NK-92 (cell line): ENCODE data around the gene ZBED5.

Experiments
- DNase-seq: peaks from one replicate; lab custom pipeline; 2025; ENCODE audit not compliant: unreplicated experiment; lab: John Stamatoyannopoulos, UW

The ZBED5 gene

DNA sequence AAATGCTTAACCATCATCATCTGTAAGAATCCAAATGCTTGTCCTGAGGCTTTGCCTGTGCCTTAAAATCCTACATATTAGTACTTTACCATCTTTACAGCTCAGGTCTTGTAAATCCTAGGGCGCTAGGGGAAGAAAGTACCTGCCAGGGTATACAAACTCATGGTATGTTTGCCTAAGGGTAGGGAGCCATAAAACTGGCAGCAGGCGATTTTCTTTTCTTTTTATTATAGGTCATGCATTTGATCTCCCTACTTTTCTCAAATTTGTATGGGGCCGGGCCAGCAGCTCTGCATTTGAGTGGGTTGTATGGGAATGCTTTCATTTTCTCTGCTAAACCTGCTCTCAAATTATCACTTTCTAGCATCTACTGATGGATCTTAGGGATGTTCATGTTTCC, 24.0 kb upstream of the ZBED5 start:
- no peak for DNase-seq

GRCh38 chr11:10878408-10879214, 20.8 kb upstream of the ZBED5 start:
- DNase-seq, result no peak

DNA sequence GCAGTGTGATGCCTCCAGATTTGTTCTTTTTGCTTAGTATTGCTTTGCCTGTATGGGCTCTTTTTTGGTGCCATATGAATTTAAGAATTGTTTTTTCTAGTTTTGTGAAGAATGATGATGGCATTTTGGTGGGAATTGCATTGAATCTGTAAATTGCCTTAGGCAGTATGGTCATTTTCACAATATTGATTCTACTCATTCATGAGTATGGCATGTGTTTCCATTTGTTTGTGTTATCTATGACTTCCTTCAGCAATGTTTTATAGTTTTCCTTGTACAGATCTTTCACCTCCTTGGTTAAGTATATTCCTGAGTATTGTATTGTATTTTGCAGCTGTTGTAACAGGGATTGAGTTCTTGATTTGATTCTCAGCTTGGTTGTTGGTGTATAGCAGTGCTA, 18.3 kb upstream of the ZBED5 start:
- no peak for DNase-seq

DNA sequence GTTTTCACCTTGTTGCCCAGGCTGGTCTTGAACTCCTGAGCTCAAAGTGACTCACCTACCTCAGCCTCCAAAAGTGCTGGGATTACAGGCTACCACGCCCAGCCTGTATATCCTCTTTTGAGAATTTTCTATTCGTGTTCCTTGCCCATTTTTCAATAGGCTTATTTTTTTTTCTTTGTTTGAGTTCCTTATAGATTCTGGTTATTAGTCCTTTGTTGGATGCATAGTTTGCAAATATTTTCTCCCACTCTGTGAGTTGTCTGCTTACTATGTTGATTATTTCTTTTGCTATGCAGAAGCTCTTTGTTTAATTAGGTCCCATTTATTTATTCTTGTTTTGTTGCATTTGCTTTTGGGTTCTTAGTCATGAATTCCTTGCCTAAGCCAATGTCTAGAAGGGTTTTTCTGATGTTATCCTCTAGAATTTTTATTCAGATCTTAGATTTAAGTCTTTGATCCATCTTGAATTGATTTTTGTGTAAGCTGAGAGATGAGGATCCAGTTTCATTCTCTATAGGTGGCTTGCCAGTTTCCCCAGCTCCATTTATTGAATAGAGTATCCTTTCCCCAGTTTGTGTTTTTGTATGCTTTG, 17.7 kb upstream of the ZBED5 start:
- no peak for DNase-seq

DNA sequence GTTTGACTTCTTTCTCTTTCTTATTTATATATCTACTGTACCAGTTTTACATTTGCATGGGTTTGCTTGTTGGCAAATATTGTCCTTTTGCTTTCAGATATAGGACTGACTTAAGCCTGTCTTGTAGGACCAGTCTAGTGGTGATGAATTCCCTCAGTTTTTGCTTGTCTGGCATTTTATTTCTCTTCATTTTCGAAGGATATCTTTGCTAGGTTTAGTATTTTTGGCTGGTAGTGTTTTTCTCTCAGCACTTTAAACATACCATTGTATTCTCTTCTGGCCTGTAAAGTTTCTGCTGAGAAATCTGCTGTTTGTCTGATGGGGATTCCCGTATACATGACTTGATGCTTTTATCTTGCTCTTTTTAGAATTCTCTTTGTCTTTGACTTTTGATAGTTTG, 14.2 kb upstream of the ZBED5 start:
- DNase-seq, result no peak

DNA sequence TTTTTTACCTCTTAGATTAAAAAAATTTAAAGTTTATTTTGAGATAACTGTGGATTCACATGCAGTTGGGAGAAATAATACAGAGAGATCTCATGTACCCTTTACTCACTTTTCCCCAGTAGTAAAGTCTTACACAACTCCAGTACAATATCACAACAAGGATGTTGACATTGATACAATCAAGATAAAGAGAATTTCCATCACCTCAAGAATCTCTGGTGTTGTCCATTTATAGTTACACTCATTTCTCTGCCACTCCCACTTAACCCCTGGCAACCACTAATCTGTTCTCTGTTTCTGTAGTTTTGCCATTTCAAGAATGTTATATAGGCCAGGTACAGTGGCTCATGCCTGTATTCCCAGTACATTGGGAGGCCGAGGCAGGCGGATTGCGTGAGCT, 10.5 kb upstream of the ZBED5 start:
- DNase-seq, result no peak

DNA sequence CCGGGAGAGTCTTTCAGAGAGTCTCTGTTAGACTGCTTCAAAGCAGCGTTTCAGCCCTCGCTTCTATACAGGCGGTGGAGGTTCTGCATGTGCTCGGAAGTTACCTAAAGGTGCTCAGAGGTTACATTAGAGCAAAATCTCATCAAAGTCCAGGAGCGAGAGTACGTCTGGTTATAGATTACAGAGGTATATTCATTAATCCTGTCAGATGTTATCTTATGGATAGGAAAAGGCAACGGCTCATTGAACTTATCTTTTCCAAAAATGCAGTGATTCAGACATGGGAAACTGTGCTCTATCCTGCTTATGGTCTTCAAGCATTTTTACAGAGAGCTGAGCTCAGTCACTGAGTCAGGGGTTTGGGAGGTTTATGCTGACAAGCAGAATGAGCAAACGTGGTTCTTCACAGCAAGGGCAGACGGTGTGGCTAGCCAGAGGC, 9.1 kb upstream of the ZBED5 start:
- DNase-seq, result no peak

GRCh38 chr11:10865837-10866270, 8.0 kb upstream of the ZBED5 start:
- DNase-seq, result no peak

DNA sequence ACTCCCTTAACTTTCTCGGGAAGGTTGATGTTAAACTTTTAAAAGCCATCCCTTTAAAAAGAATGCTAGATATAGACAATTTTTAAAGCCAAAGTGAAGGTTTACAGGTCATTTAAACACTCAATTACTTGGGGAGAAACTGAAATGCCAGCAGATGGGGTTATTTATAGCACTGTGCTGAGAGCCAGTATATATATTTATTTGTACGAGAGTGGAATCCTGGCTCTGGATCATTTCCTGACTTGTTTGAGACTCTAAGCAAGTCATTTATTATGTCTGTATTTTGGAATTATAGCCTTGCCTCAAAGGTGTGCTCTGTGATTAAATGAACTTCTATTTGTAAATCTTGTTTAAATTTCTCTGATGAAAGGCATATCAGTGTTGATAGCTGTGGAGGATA, 6.8 kb upstream of the ZBED5 start:
- no peak for DNase-seq

GRCh38 chr11:10862446-10862845, 4.6 kb upstream of the ZBED5 start:
- no peak for DNase-seq

DNA sequence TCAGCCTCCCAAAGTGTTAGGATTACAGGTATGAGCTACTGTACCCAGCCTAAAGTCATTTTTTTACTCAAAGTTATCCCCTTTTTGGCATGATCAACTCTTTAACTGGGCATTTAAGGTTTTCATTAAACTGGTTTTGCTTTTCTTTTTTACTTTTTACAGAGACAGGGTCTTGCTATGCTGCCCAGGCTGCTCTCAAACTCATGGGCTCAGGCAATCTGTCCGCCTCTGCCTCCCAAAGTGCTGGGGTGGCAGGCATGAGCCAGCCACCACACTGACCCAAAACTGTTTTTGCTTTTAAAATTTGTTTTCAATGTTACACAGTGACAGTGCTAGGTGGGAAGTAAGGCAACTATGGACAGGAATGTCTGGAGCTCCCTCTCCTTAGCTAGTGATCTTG, 3.9 kb upstream of the ZBED5 start:
- DNase-seq, result no peak

DNA sequence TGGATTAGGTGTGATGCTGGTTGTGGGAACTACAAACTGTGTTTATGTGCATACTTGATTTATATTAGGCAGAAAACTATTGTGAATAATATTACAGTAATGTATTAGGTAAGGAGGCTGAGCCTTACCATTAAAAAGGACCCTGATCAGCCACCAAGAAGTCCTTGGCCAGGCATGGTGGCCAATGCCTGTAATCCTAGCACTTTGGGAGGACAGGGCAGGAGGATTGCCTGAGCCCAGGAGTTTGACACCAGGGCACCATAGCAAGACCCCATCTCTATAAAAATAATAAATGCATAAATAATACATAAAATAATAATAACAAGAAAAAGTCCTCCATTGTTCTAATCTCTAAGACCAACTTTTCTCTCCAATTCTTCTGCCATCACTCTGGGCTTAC, 3.2 kb upstream of the ZBED5 start:
- DNase-seq, result no peak

DNA sequence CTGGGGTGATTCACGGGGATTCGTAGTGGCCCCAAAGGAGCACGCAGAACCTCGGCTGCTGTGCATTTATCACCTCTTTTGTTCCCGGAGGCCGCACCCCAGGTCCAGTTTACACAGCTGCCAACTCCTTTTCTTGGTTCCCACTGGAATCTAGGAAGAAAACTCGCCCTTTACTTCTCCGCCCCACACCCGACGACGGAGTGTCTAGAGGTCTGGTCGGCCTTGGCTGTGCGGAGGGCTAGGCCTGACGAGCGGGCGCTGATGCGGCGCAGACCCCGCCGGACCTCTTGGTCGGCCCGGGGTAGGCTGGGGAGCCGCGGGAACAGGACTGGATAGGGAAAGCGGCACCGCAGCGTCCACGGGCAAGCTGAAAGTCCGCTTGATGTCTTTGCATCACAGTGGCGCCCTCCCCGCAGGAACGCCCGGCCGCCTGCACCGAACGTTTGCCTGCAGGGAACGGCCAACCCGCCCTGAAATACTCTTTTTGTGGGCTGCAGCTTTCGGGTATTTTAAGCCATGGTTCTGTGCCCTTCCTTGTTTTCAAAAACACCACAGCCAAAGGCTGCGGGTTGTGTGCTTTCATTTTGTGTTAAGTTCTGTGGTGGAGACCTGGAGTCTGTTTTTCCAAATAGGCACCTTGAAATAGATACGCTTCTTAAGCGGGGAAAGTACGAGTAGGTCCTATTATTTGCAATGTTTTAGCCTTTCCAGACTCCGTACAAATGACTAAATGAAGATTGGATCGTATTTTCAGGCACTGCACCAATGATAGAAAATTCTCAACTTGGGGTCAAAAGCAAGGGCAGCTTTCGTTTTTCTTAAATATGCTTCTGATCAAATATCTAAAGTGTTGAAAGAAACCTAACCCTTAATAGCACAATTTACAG, 829 bp upstream of the ZBED5 start:
- no peak for DNase-seq

DNA sequence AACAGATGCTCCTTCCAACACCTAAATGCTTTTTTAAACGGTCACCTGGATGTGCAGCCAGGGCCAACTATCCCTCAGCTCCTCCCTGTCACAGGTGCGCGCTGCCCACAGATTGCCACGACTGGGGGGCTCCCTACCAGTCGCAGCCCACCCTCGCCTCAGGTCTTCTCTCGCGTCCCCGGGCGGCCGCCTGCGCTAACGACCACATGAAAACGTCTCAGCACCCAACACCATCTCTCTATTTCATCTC, 469 bp downstream of the ZBED5 start:
- no peak for DNase-seq

- no peak for DNase-seq
These were observed 979 bp downstream of the ZBED5 start for GRCh38 chr11:10856689-10857458.

DNA sequence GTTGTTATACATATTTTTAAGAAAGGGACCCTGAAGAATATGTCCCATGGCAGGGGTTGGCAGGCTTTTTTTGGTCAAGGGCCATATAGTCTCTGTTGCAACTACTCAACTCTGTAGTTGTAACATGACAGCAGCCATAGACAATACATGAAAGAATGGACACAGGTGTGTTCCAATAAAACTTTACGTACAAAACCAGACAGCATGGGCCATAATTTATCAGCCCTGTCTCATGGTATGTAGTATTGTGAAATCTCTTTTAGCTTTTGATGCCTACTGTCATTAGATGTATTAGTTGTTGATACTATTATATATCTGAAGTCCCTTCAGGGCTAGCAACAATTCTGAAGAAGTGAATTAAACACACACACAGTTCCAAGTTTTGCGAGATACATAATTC, 2.6 kb downstream of the ZBED5 start:
- no peak for DNase-seq

- DNase-seq, result no peak
These were observed 9.6 kb downstream of the ZBED5 start for GRCh38 chr11:10847960-10848860.

GRCh38 chr11:10846660-10847059, 11.2 kb downstream of the ZBED5 start:
- no peak for DNase-seq

DNA sequence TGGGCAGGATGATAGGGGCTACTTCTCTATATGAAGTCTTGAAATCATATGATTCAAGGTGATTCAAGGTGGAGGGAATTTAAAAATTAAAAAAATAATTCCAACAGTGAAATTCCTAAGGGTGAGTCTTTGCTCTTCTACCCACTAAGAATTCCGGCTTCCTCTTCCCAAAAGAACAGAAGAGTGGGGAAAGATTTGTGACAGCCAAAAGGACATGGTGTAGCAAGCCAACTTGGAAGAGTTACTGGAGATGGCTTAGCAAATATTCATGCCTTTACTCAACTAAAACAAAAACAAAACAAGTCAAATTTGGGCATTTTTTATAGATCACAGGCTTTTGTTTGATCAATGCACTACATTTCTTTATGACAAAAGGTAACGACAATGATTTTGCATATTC, 12.3 kb downstream of the ZBED5 start:
- DNase-seq, result no peak

- DNase-seq, result no peak
These were observed 13.1 kb downstream of the ZBED5 start for GRCh38 chr11:10844796-10845195.
